ENCODE results near the gene RNF34. TPM values are rescaled to one million over a fixed set of nuclear protein-coding genes. Genes with fewer than 3 reads are reported as not detected.

The RNF34 gene
- total and polyA plus RNA-seq, 2 experiments from 2014 or later: 41.2 to 48.4 TPM

DNA sequence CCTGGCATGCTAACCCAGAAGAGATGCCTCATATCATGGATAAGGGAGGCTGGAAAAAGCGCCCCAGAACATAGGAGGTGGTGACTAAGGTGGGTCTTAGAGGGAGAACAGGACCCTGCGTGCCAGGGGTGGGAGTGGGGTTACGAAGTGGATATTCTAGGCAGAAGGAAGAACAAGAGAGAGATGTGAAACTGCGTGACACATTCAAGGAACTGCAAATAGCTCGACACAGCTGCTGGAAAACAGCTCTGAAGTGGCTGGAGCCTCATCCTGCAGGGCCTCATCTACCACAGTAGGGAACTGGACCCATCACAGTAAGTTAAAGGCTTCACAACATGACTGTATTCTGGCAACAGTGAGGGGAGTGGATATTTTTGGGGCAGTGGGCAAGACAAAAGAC lies 61.1 kb downstream of the RNF34 start:
- DNase-seq (ENCODE audit: low read depth in 1 of 2, low spot score in 1 of 2): no peak
- TF ChIP-seq, protein P1, sequence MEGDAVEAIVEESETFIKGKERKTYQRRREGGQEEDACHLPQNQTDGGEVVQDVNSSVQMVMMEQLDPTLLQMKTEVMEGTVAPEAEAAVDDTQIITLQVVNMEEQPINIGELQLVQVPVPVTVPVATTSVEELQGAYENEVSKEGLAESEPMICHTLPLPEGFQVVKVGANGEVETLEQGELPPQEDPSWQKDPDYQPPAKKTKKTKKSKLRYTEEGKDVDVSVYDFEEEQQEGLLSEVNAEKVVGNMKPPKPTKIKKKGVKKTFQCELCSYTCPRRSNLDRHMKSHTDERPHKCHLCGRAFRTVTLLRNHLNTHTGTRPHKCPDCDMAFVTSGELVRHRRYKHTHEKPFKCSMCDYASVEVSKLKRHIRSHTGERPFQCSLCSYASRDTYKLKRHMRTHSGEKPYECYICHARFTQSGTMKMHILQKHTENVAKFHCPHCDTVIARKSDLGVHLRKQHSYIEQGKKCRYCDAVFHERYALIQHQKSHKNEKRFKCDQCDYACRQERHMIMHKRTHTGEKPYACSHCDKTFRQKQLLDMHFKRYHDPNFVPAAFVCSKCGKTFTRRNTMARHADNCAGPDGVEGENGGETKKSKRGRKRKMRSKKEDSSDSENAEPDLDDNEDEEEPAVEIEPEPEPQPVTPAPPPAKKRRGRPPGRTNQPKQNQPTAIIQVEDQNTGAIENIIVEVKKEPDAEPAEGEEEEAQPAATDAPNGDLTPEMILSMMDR (IDR thresholded peaks at IDR 0.05; ENCODE audit: low read depth, low read length): no peak
- H3K9me3 ChIP-seq (ENCODE audit: low read depth): no peaks in the 10 kb centered on the region
- H3K27ac ChIP-seq: no peak overlapping the region
- H3K4me1 ChIP-seq (ENCODE audit: low read depth): peaks cover 5% of the 10 kb centered on the region
- H3K27me3 ChIP-seq: peaks cover 3% of the 10 kb centered on the region
- no peaks in the 10 kb centered on the region for H3K36me3 ChIP-seq
- no peak overlapping the region for H3K4me3 ChIP-seq

DNA sequence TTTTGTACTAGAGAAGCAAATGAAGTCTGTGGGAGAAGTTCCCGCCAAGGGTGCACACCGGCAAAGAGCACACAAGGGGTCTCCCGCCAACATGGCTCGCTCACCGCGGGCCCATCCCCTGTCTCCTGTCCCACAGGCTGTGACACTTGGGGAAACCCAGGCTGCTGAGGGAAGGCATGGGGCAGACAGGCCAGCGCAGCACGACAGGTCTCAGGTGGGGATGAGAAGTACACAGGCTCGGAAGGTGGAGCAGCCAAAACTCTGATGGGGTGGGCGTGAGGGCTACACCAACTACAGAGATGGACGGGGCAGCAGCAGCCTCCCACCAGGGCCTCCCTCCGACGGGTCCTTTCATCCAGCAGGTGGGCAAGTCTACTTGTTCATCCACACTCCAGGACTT lies 64.4 kb downstream of the RNF34 start:
- Histone ChIP-seq H3K36me3 (no peaks in the 10 kb centered on the region), H3K9me3 (ENCODE audit: low read depth) (no peaks in the 10 kb centered on the region), H3K4me3 (no peak overlapping the region), H3K4me1 (ENCODE audit: low read depth) (peaks cover 6% of the 10 kb centered on the region), H3K27ac (no peak overlapping the region), H3K27me3 (peaks cover 3% of the 10 kb centered on the region)
- TF ChIP-seq, protein P1 (IDR thresholded peaks at IDR 0.05; ENCODE audit: low read depth, low read length): no peak
- no peak for DNase-seq (ENCODE audit: low read depth in 1 of 2, low spot score in 1 of 2)

DNA sequence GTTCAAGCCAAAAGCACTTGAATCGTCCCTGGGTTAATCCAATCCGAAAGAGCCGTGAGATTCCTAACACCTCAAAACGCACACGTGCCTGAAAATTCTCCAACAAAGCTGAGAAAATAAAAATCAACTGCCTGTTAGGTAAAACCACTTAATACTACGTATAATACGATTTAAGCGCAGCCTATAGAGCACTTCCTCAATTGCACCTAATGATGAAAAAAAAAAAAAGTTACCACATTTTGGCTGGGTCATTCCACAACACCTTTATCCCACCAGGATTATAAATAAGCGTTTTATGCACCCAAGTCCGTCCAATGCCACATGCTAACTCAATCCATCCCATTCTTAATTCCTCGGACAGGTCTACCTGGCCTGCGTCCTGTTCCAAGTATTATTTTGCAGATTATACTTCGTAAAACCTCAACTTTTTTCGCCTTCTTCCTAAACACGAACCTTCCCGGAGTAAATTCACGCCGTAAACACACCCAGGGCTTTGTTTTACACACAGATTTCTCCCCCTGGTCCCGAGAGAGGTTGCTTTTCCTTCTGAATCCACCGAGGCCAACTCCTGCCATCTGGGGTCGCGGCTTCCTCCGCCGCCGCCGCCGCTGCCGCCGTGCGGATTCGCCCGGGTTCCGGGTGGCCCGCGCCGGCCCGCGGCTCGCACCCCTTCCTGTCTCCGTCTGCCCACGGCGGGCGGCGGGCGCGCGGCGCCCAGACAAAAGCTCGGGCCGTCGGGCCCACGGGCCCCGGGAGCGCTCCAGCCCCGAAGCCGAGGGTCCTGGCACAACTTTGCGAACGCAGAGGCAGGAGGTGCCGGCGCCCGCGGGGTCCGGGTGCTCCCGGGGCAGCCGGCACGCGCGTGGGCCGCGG lies 66.2 kb downstream of the RNF34 start:
- Histone ChIP-seq H3K9me3 (ENCODE audit: low read depth) (no peaks in the 10 kb centered on the region), H3K36me3 (no peaks in the 10 kb centered on the region), H3K27ac (no peak overlapping the region), H3K4me1 (ENCODE audit: low read depth) (peaks cover 7% of the 10 kb centered on the region), H3K27me3 (peaks cover 3% of the 10 kb centered on the region), H3K4me3 (peak overlapping the region; percentile 48)
- peak; percentile 30 to 33 for DNase-seq (ENCODE audit: low read depth in 1 of 2, low spot score in 1 of 2)
- TF ChIP-seq, protein P1 (IDR thresholded peaks at IDR 0.05; ENCODE audit: low read depth, low read length): no peak

DNA sequence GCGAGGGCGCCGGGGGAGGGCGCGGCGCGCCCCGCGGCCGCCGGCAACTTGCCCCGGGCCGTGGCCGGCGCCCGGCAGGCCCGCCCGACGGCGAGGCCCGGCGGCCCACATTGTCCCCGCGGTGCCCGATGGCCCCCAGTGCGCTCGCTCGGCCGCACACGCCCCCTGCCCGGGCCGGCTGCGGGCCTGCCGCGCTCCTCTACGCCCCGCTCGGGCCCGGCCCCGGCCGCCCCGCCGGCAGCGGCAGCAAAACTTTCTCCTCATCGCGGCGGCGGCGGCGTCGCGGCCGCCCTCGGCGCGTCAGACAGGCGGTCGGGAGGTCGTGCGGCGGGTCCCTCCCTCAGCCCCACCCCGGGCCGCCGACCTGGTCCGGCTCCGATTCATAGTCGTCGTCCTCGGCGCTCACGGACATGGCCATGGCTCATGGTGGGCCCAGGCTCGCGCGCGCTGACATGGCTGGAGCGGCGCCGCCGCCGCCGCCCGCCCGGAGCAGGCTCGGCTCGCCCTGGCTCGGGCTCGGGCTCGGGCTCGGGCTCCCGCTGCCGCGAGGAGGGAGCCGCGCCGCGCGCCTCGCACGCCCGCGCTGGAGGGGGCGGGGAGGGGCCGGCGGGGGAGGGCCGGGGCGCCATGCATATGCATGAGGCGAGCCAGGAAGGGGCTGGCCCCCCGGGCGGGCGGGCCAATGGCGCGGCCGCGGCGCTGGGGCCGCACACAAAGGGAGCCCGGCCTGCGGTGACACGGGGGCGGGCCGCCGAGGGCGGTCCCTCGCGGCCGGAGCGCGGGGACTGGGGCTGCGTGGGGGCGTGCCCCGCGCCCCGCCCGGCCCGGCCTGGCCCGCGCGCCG lies 67.1 kb downstream of the RNF34 start:
- Histone ChIP-seq H3K27me3 (peaks cover 3% of the 10 kb centered on the region), H3K36me3 (no peaks in the 10 kb centered on the region), H3K4me1 (ENCODE audit: low read depth) (peaks cover 14% of the 10 kb centered on the region), H3K9me3 (ENCODE audit: low read depth) (no peaks in the 10 kb centered on the region), H3K27ac (peak overlapping the region; percentile 83), H3K4me3 (peak overlapping the region; percentile 80)
- DNase-seq (ENCODE audit: low read depth in 1 of 2, low spot score in 1 of 2): peak; percentile 93
- TF ChIP-seq, protein P1 (IDR thresholded peaks at IDR 0.05; ENCODE audit: low read depth, low read length): no peak

DNA sequence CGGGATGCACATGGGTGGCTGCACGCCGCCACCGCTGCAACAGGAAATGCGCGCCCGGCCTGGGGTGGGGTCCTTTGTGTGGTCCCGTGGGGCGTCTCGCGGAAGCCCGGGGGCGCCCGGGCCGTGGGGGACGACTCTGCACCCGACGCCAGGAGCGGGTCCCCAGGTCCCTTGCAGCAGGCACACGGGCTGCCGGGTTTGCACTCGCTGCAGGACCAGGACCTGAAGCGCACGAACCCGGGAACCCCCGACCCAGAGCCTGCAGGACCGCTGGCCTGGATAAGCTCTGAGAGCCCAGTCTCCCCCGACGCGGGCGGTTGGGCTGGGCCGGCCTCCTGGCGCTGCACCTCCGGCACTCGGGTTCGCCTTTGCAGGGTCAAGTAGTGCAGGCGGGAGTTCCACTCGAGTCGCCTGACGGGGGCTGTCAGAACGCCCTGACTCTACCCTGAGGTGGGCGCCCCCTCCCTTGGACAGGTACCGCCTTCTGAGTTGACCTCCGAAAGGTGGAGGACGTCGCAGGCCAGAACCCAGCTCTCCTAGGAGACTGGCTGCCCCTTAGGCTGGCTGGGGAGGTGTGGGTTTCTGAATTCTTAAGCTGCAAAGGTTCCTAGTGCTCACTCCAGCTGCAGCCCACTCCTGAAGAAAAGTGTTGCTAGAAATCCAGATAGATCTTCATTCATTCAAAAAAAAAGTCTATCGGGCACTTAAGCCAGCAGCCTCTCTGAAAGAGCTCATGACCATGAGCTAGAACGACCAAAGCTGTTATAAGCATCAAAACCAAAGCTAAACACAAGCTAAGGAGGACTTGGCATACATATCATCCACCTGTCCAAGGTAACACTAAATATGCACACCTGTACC lies 68.0 kb downstream of the RNF34 start:
- Histone ChIP-seq H3K36me3 (no peaks in the 10 kb centered on the region), H3K4me1 (ENCODE audit: low read depth) (peaks cover 14% of the 10 kb centered on the region), H3K27ac (no peak overlapping the region), H3K9me3 (ENCODE audit: low read depth) (no peaks in the 10 kb centered on the region), H3K27me3 (peaks cover 3% of the 10 kb centered on the region), H3K4me3 (peak overlapping the region; percentile 80)
- DNase-seq (ENCODE audit: low read depth in 1 of 2, low spot score in 1 of 2): peak; percentile 40 to 67
- TF ChIP-seq, protein P1 (IDR thresholded peaks at IDR 0.05; ENCODE audit: low read depth, low read length): no peak

All from cardiac muscle cell (in vitro differentiated cells and primary cell).